ENCODE data around the gene AKAP9. TPM values are rescaled to one million over a fixed set of nuclear protein-coding genes. Genes with fewer than 3 reads are reported as not detected.

Gene AKAP9
- total RNA-seq, 6 donors from 2014 or later: 61.0 to 224 (median 78.4) TPM

DNA sequence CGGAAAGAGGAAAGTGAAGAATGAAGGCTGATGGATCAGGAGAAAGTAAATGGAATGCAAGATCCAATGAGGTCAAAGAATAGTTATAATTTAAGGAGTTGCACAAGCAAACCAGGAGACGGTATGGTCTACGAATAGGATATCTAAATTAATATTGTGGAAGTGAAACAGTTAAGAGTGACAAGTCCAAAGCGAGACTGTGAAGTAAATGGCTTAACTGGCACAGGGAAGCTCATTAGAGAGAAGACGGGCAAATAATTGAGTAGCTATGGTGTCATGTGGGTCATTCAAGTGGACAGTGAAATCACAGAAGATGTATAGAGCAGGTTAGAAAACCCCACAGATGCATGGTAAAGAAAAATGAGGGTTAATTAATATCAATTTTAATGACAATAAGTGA is 190.4 kb downstream of the AKAP9 start:
- DNase-seq (no peak), ATAC-seq (ENCODE audit: low FRiP score in 2 of 2) (no peak)
- Histone ChIP-seq H3K27me3 (no peaks in the 10 kb centered on the region), H3K4me1 (peaks cover 16 to 29% (median 17%) of the 10 kb centered on the region in 4 donors), H3K27ac (no peak overlapping the region), H3K4me3 (peak overlapping the region in 1 of 4 donors; percentile 93), H3K9me3 (no peaks in the 10 kb centered on the region), H3K36me3 (peaks cover 0 to 46% (median 22%) of the 10 kb centered on the region in 4 donors)
- WGBS, 2 donors: 85 to 89% methylated on average over 5 of the region's 5 CpGs
- TF ChIP-seq POLR2A (IDR thresholded peaks at IDR 0.05) (no peak), EP300 (IDR thresholded peaks at IDR 0.05) (no peak), POLR2AphosphoS5 (IDR thresholded peaks at IDR 0.05) (no peak)
- TF ChIP-seq, protein P1, sequence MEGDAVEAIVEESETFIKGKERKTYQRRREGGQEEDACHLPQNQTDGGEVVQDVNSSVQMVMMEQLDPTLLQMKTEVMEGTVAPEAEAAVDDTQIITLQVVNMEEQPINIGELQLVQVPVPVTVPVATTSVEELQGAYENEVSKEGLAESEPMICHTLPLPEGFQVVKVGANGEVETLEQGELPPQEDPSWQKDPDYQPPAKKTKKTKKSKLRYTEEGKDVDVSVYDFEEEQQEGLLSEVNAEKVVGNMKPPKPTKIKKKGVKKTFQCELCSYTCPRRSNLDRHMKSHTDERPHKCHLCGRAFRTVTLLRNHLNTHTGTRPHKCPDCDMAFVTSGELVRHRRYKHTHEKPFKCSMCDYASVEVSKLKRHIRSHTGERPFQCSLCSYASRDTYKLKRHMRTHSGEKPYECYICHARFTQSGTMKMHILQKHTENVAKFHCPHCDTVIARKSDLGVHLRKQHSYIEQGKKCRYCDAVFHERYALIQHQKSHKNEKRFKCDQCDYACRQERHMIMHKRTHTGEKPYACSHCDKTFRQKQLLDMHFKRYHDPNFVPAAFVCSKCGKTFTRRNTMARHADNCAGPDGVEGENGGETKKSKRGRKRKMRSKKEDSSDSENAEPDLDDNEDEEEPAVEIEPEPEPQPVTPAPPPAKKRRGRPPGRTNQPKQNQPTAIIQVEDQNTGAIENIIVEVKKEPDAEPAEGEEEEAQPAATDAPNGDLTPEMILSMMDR (IDR thresholded peaks at IDR 0.05): no peak

DNA sequence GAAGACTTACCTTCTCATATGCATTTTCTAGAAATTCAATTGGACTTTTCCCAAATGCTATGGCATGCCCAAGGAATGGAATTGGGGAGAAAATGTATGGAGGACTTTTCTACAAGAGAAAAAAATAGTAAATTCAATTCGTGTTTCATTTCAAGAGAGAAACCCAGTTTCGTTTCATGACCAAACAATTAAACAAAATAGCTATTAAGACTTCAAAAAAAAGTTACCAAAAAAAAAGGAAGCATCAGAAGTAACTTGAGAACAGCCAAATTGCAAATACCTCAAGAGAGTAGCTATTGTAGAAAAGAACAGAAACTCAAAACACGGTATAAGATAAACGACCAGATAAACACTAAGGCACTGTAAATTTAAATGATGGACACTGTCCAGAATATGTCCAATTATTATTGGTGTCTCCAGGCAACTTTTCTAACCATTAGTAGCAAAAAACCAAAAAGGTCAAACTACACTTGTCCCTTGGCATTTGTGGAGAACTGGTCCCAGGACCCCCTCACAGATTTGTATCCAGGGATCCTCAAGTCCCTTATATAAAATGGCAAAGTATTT is 191.2 kb downstream of the AKAP9 start:
- peak overlapping the region in 1 of 4 donors; percentile 93 for H3K4me3 ChIP-seq
- TF ChIP-seq, protein P1 (IDR thresholded peaks at IDR 0.05): no peak
- no peak for TF ChIP-seq POLR2A (IDR thresholded peaks at IDR 0.05)
- no peak for TF ChIP-seq EP300 (IDR thresholded peaks at IDR 0.05)
- no peak for TF ChIP-seq POLR2AphosphoS5 (IDR thresholded peaks at IDR 0.05)
- WGBS, 2 donors: 47 to 49% methylated on average over 4 of the region's 4 CpGs
- no peaks in the 10 kb centered on the region for H3K9me3 ChIP-seq
- H3K27me3 ChIP-seq: no peaks in the 10 kb centered on the region
- DNase-seq: no peak
- peaks cover 0 to 38% (median 20%) of the 10 kb centered on the region in 4 donors for H3K36me3 ChIP-seq
- no peak overlapping the region for H3K27ac ChIP-seq
- peaks cover 16 to 29% (median 17%) of the 10 kb centered on the region in 4 donors for H3K4me1 ChIP-seq
- ATAC-seq (ENCODE audit: low FRiP score in 2 of 2): no peak

DNA sequence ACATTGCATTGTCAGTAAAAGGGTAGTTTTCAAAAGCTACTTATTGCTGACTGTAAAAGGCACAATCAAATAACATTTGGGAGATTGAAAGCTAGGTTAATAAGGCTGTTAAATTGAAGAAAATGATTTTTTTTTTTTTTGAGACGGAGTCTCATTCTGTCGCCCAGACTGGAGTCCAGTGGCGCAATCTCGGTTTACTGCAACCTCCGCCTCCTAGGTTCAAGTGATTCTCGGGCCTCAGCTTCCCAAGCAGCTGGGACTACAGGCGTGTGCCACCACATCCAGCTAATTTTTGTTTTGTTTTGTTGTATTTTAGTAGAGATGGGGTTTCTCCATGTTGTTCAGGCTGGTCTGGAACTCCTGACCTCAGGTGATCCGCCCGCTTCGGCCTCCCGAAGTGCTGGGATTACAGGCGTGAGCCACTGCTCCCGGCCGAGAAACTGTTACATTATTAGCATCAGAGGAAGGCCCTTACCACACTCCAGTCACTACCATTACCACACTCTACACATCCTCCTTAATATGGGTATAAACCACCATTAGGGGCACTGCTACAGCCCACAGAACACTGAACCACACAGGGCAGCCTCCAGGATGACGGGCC is 192.6 kb downstream of the AKAP9 start:
- Histone ChIP-seq H3K36me3 (peaks cover 0 to 26% (median 11%) of the 10 kb centered on the region in 4 donors), H3K27me3 (no peaks in the 10 kb centered on the region), H3K27ac (peak overlapping the region; percentile 90 to 97 (median 94)), H3K9me3 (no peaks in the 10 kb centered on the region), H3K4me1 (peaks cover 16 to 29% (median 17%) of the 10 kb centered on the region in 4 donors), H3K4me3 (peak overlapping the region; percentile 80 to 95 (median 92))
- no peak for TF ChIP-seq POLR2A (IDR thresholded peaks at IDR 0.05)
- TF ChIP-seq, protein P1 (IDR thresholded peaks at IDR 0.05): no peak
- no peak for TF ChIP-seq POLR2AphosphoS5 (IDR thresholded peaks at IDR 0.05)
- TF ChIP-seq EP300 (IDR thresholded peaks at IDR 0.05): no peak
- ATAC-seq (ENCODE audit: low FRiP score in 2 of 2) (peak; percentile 1 to 24), DNase-seq (peak in 1 of 2 donors; percentile 37)
- WGBS, 2 donors: 31 to 37% methylated on average over 14 to 15 of the region's 15 CpGs

DNA sequence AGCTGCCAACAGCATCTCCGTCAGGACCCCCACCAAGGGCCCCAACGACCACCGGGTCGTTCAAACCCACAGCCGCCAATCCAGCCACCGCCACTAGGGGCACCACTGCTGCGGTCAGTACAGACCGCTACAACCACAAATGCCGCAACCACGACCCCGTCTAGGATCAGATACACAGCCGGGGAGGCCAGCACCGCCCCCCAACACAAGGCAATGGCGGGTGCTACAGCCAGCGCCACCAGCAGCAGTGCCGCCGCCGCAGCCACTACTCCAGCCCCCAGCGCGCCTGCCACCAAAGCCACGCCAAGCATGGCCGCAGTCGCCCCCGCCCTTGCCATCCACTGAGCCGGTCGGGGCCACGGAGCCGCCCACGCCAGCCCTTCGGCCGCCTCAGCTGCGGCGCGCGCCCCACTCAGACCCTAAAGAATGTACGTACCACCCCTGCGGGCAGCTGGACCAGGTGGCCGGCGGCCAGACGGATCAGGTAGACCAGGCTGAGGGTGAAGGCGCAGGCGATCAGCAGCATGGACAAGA is 193.1 kb downstream of the AKAP9 start:
- Histone ChIP-seq H3K36me3 (peaks cover 0 to 21% (median 6%) of the 10 kb centered on the region in 4 donors), H3K4me3 (peak overlapping the region; percentile 80 to 95 (median 92)), H3K4me1 (peaks cover 16 to 29% (median 17%) of the 10 kb centered on the region in 4 donors), H3K9me3 (no peaks in the 10 kb centered on the region), H3K27ac (peak overlapping the region; percentile 90 to 97 (median 94)), H3K27me3 (no peaks in the 10 kb centered on the region)
- ATAC-seq (ENCODE audit: low FRiP score in 2 of 2) (peak; percentile 72 to 78), DNase-seq (peak; percentile 71 to 93)
- WGBS, 2 donors: 0% methylated on average over 10 of the region's 42 CpGs; no CpG with 5 or more reads in 1 of the 2 donors
- TF ChIP-seq EP300 (IDR thresholded peaks at IDR 0.05): no peak
- TF ChIP-seq, protein P1 (IDR thresholded peaks at IDR 0.05): peak; percentile 79 to 91 (median 90)
- no peak for TF ChIP-seq POLR2A (IDR thresholded peaks at IDR 0.05)

Measured in upper lobe of left lung (tissue), 6 donors.